Suprapubic skin (tissue), 4 donors: ENCODE measurements around the gene RB1.

ENCODE experiments used
- CTCF ChIP-seq, 2 donors: fragments of 200-600 bp in 1 of 2; fragments of 450-650 bp in 1 of 2; sonication (generic) in 1 of 2; IDR thresholded peaks; one replicate each; pipeline ENCODE4 v1.5.1; 2016 to 2019; ENCODE audit warnings: antibody characterized with exemption in 2 of 2, mild to moderate bottlenecking in 1 of 2, moderate library complexity in 1 of 2
- POLR2A ChIP-seq, 2 donors: fragments of 450-650 bp; IDR thresholded peaks; one replicate each; pipeline ENCODE4 v1.6.1; 2017; ENCODE audit warnings: antibody characterized with exemption in 2 of 2, mild to moderate bottlenecking in 2 of 2, moderate library complexity in 2 of 2
- POLR2AphosphoS5 ChIP-seq, 3 donors: sonication (generic); formaldehyde crosslinking; IDR thresholded peaks; one replicate each; pipeline ENCODE4 v1.6.1; 2017; ENCODE audit warnings: antibody characterized with exemption in 3 of 3

DNA sequence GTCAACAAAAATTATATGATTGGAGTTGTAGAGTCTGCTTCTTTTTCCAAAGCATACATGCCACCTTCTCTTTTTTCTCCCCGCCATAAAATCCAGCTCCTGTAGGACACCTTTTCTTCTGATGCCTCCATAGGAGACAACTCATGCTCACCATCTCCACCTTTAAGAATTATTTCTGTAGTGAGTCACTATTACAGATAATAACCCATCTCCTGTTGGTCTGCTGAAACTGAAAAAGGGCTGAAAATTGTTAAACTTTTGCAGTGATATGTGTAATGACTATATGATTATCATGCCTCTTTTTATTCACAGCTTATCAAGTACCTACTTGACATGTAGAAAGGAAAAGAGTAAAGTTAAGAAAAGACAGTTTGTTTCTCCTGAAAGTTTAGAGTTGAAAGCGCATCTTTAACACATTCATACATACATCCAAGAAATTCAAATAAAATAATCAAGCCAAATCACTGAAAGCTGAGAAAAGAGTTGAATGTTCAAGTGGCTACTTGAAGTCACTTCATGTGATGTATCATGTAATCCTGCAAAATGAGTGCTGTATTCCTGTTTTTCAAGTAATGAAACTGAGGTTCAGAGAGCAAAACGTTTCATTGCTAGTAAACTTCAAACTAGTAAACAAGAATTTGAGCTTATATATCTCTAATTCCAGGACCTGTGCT lies 144.9 kb downstream of the RB1 start:
- no peak for TF ChIP-seq CTCF (IDR thresholded peaks at IDR 0.05)
- no peak for TF ChIP-seq POLR2AphosphoS5 (IDR thresholded peaks at IDR 0.05)
- TF ChIP-seq POLR2A (IDR thresholded peaks at IDR 0.05): no peak
